ENCODE data around the gene OSTM1.

DNA sequence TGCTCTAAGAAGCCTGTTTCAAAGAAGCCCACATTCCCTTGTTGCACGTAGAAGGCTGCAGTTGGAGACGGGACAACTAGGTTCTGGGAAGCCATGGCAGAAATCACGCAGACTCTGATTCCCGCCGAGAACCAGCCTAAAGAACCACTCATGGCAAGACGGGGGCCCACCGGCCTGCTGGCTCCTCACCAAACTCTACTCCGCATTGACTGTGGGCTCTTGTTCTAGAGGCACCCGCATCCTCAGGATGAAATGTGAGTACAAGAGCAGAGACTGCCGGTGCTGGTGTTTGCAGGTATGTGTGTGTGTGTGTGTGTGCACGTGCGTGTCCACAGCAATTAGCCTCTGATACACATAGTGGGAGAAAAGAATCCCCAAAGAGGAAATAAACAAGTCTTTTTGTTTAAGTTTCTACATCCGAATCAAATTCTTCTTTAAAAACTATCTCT lies 49.0 kb upstream of the OSTM1 start:
- no peak for TF ChIP-seq ZFX (IDR thresholded peaks at IDR 0.05)
- TF ChIP-seq, protein P1, sequence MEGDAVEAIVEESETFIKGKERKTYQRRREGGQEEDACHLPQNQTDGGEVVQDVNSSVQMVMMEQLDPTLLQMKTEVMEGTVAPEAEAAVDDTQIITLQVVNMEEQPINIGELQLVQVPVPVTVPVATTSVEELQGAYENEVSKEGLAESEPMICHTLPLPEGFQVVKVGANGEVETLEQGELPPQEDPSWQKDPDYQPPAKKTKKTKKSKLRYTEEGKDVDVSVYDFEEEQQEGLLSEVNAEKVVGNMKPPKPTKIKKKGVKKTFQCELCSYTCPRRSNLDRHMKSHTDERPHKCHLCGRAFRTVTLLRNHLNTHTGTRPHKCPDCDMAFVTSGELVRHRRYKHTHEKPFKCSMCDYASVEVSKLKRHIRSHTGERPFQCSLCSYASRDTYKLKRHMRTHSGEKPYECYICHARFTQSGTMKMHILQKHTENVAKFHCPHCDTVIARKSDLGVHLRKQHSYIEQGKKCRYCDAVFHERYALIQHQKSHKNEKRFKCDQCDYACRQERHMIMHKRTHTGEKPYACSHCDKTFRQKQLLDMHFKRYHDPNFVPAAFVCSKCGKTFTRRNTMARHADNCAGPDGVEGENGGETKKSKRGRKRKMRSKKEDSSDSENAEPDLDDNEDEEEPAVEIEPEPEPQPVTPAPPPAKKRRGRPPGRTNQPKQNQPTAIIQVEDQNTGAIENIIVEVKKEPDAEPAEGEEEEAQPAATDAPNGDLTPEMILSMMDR (conservative IDR thresholded peaks at IDR 0.05) = no peak

All from C4-2B (cell line).